Adrenal gland (tissue), 12 donors: ENCODE measurements around the gene NRIP3. TPM values are rescaled to one million over a fixed set of nuclear protein-coding genes. Genes with fewer than 3 reads are reported as not detected.
"Not testable (repeated sequence)": the region's sequence is repeated elsewhere in the genome, so short reads cannot be mapped to it uniquely, and the experiment has no call there.

Experiments used
- DNase-seq, 7 donors: peaks; one replicate each; pipeline ENCODE4 v3.0.0-alpha.2; 2019 to 2020
- H3K27ac ChIP-seq, 5 donors: fragments of 200-600 bp; sonication (generic) in 4 of 5; 1 replicate in 3 of 5; 2 replicates in 2 of 5; pipeline versions ENCODE4 v1.5.1 to v1.8.0; 2016 to 2020; ENCODE audit warnings: mild to moderate bottlenecking in 1 of 5
- H3K27me3 ChIP-seq: fragments of 200-600 bp; 2 replicates; pipeline ENCODE4 v1.8.0; 2021
- H3K36me3 ChIP-seq, 2 donors: fragments of 200-600 bp; replicated peaks in 1 of 2; 1 replicate in 1 of 2; 2 replicates in 1 of 2; pipeline versions ENCODE4 v1.5.1 to v1.8.0; 2018 to 2022
- H3K4me1 ChIP-seq, 2 donors: fragments of 200-600 bp; replicated peaks in 1 of 2; 1 replicate in 1 of 2; 2 replicates in 1 of 2; pipeline versions ENCODE4 v1.5.1 to v1.8.0; 2018 to 2021
- H3K4me3 ChIP-seq, 4 donors: fragments of 200-600 bp; sonication (generic) in 3 of 4; one replicate each; pipeline ENCODE4 v1.5.1; 2016 to 2018
- H3K9me3 ChIP-seq, 3 donors: fragments of 200-600 bp; sonication (generic) in 1 of 3; replicated peaks in 1 of 3; 1 replicate in 2 of 3; 2 replicates in 1 of 3; pipeline versions ENCODE4 v1.5.1 to v1.8.0; 2016 to 2021
- CTCF ChIP-seq, 6 experiments: fragments of 450-650 bp in 4 of 6; fragments of 200-600 bp in 2 of 6; sonication (generic) in 1 of 6; IDR thresholded peaks; 1 replicate in 5 of 6; 2 replicates in 1 of 6; pipeline versions ENCODE4 v1.5.1 to v1.8.0; 2016 to 2021; ENCODE audit warnings: antibody characterized with exemption in 6 of 6, mild to moderate bottlenecking in 2 of 6, moderate library complexity in 1 of 6
- POLR2A ChIP-seq, 2 donors: fragments of 450-650 bp; IDR thresholded peaks; one replicate each; pipeline ENCODE4 v1.6.1; 2017; ENCODE audit warnings: antibody characterized with exemption in 2 of 2, mild to moderate bottlenecking in 2 of 2, moderate library complexity in 1 of 2
- WGBS, 4 donors: extraction: QIAGEN DNeasy Blood & Tissue Kit in 2 of 4; methylation state at CpG; one replicate each; pipeline versions ENCODE4 v1.1.5 to v1.1.7; 2013 to 2017; 5-methylcytosine and 5-hydroxymethylcytosine counted together
- intact Hi-C, 2 donors: fragments of 100-400 bp; cut with DNase I; formaldehyde crosslinking; loops; one replicate each; pipeline versions ENCODE4 v1.14.1 to v1.15.0; 2022 to 2023
- polyA plus RNA-seq, 3 donors: library from polyadenylated mRNA; stranded (reverse); fragments of 200-250 nt in 2 of 3; fragments of 350-450 nt in 1 of 3; fragmentation: Illumina TruSeq in 1 of 3; extraction: RNeasy Lipid Tissue Mini Kit (QIAGEN cat#74804) in 1 of 3; gene quantifications; one replicate each; pipeline ENCODE4 v1.2.3, GENCODE V29; 2013 to 2014
- total RNA-seq, 9 donors: library from RNA; depleted of rRNA in 4 of 9; stranded (reverse); fragments of >200 nt in 4 of 9; fragments of 120-200 nt in 1 of 9; fragmentation: NEBNext Ultra II Directional in 1 of 9; extraction: Animal tissue kit (Norgen Biotek cat#: 25700) in 1 of 9; gene quantifications; one replicate each; pipeline versions ENCODE4 v1.1.0 to v1.2.4, GENCODE V29; 2013 to 2023
- donor health status: healthy with polysubstance abuse.
- donor health status: Bipolar disorder and iron deficiency.
- donor health status: DM: yes; HTN: yes; CAD: no.
- donor health status: DM: no; HTN: no; CAD: no.
- donor health status: DM: no; HTN: no; CAD: no.
- donor health status: DM: yes; HTN: yes; CAD: no.

The NRIP3 gene
- total and polyA plus RNA-seq, 12 donors: 1.4 to 42.5 (median 11.0) TPM

- TF ChIP-seq CTCF (IDR thresholded peaks at IDR 0.05): no peak
- Histone ChIP-seq H3K36me3 (no peaks in the 10 kb centered on the region), H3K9me3 (no peaks in the 10 kb centered on the region), H3K27ac (no peak overlapping the region), H3K4me1 (peaks cover 0 to 12% of the 10 kb centered on the region in 2 donors), H3K27me3 (no peaks in the 10 kb centered on the region), H3K4me3 (no peak overlapping the region)
- 85 to 90% (median 89%) methylated on average over 2 of the region's 2 CpGs for WGBS, 4 donors
- intact Hi-C loops: no loop called here
- DNase-seq: no peak
Measured at GRCh38 chr11:8987446-8987845, 16.4 kb downstream of the NRIP3 start.

DNA sequence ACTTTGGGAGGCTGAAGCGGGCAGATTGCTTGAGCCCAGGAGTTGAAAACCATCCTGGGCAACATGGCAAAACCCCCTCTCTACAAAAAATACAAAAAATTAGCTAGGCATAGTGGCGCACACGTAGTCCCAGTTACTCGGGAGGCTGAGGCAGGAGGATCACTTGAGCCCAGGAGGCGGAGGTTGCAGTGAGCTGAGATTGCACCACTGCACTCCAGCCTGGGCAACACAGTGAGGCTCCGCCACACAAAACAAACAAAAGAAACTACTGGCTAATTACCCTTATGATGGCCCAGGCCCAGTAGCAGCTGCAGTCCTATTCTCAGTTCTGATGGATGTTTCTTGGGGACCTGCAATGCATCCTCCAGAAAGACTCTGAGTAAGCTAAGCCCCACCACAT, 17.0 kb downstream of the NRIP3 start:
- WGBS, 4 donors: 95 to 100% (median 99%) methylated on average over 5 to 6 of the region's 6 CpGs

GRCh38 chr11:8985462-8985861, 18.3 kb downstream of the NRIP3 start:
- no peak for DNase-seq
- 88 to 98% (median 93%) methylated on average over 5 of the region's 5 CpGs for WGBS, 4 donors
- H3K9me3 ChIP-seq: no peaks in the 10 kb centered on the region

More for the DNA sequence above, 17.0 kb downstream of the NRIP3 start:
- H3K4me3 ChIP-seq, intact Hi-C loops, H3K27me3 ChIP-seq, H3K27ac ChIP-seq, H3K36me3 ChIP-seq, DNase-seq, H3K9me3 ChIP-seq: not testable (repeated sequence)
- peaks cover 0 to 12% of the 10 kb centered on the region in 2 donors for H3K4me1 ChIP-seq

GRCh38 chr11:8983552-8983951, 20.2 kb downstream of the NRIP3 start:
- no peaks in the 10 kb centered on the region for H3K4me1 ChIP-seq
- no peak overlapping the region for H3K4me3 ChIP-seq
- 63 to 87% (median 82%) methylated on average over 2 of the region's 2 CpGs for WGBS, 4 donors
- no peak overlapping the region for H3K27ac ChIP-seq
- intact Hi-C loops: no loop called here
- H3K9me3 ChIP-seq: no peaks in the 10 kb centered on the region
- TF ChIP-seq POLR2A (IDR thresholded peaks at IDR 0.05) (no peak), CTCF (IDR thresholded peaks at IDR 0.05) (no peak)
- no peak for DNase-seq
- H3K27me3 ChIP-seq: no peaks in the 10 kb centered on the region
- H3K36me3 ChIP-seq: no peaks in the 10 kb centered on the region

More at GRCh38 chr11:8985462-8985861, 18.3 kb downstream of the NRIP3 start:
- Histone ChIP-seq H3K4me1 (peaks cover 0 to 12% of the 10 kb centered on the region in 2 donors), H3K27me3 (no peaks in the 10 kb centered on the region), H3K27ac (no peak overlapping the region), H3K36me3 (no peaks in the 10 kb centered on the region), H3K4me3 (no peak overlapping the region)
- TF ChIP-seq POLR2A (IDR thresholded peaks at IDR 0.05) (no peak), CTCF (IDR thresholded peaks at IDR 0.05) (no peak)
- intact Hi-C loops: no loop called here

GRCh38 chr11:8980485-8980884, 23.3 kb downstream of the NRIP3 start:
- Histone ChIP-seq H3K9me3 (no peaks in the 10 kb centered on the region), H3K27me3 (no peaks in the 10 kb centered on the region), H3K4me1 (no peaks in the 10 kb centered on the region), H3K36me3 (no peaks in the 10 kb centered on the region), H3K27ac (no peak overlapping the region), H3K4me3 (no peak overlapping the region)
- 83 to 89% (median 86%) methylated on average over 3 of the region's 3 CpGs for WGBS, 4 donors
- no peak for DNase-seq
- no peak for TF ChIP-seq POLR2A (IDR thresholded peaks at IDR 0.05)
- no peak for TF ChIP-seq CTCF (IDR thresholded peaks at IDR 0.05)
- intact Hi-C loops: no loop called here

- H3K27me3 ChIP-seq, H3K4me1 ChIP-seq, H3K27ac ChIP-seq, intact Hi-C loops, H3K9me3 ChIP-seq, DNase-seq, H3K4me3 ChIP-seq, H3K36me3 ChIP-seq: not testable (repeated sequence)
- 44 to 68% (median 51%) methylated on average over 5 of the region's 7 CpGs for WGBS, 4 donors
Measured at GRCh38 chr11:8979365-8979764, 24.4 kb downstream of the NRIP3 start.
